Cortex of kidney (tissue), 1 donor: Measurements from ENCODE around the gene SPEG.
"Not testable (repeated sequence)": the region's sequence is repeated elsewhere in the genome, so short reads cannot be mapped to it uniquely, and the experiment has no call there.

Experiments
- DNase-seq: peaks from one replicate; lab custom pipeline; 2025; lab: John Stamatoyannopoulos, UW

SPEG gene

DNA sequence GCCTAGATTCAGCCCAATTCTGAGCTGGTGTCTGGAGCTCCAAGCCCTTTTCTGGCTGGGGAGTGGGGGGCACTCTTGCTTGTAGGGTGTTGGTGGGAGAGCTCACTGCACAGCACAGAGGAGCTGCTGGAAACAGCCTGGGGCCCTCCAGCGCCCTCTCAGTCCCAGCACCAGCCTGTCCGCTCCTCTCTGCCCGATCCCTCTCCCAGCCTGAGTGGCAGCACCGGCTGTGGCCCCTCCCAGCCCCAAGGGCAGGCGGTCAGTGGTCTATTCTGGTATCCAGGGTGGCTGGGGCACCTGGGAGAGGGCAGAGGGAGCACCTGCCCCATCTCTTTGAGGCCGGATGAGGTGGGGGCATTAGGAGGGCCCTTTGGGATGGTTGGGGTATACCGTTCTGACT is 29.7 kb upstream of the SPEG start:
- no peak for DNase-seq

DNA sequence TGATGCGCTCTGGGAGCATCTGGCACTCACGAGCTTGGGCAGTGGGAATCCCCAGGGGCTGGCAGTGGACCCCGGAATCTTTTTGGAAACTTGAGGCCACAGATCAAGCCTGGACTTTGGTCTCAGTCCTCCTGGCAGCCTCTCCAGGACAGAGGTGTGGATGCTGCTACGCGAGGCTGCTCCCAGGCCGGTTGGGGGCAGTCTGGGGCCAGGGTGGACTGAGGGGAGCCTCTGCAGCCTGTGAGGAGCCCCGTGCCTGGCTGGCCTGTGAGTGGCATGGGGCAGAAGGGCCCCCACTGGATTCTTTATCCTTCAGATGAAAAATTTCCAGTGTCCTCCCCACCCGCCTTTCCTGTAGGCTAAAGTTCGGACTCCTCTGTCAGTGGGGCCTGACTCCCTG is 29.2 kb upstream of the SPEG start:
- no peak for DNase-seq

DNA sequence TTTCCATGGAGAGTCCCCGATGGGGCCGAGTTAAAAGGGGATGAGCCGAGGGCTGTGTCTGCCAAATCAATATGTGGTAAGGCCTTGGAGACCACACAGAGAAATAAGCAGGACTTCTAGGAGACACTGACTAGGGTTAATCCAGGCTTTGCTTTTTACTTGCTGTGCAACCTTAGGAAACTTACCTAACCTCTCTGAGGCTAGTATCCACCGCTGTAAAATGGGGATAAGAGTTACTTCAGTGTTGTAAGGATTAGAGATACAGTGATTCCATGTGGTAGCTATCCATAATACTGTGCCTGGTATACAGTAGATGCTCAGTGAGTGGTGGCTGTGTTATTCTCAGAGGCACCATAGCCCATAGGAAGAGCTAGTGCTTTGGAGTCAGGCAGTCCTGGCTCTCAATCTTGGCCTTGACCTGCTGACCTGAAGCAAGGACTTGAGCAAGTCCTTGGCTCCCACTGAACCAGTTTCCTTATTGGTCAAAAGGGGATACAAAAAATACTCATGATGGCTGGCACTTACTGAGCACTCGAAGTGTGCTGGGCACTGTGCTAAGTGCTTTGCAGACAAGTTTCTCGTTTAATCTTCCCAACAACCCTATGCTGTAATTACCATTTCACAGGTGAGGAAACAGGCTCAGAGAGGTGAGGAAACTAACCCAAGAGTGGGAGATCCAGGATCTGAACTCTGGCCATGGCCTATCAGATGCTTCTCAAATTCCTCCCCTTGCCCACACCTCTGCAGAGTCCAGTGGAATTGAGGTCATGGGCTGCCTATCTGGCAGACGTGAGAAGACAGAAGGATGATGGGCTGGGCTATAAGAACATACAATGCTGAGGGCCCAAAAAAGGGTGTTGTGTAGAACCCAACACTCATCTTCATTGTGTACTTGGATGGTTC is 28.4 kb upstream of the SPEG start:
- DNase-seq, result no peak

DNA sequence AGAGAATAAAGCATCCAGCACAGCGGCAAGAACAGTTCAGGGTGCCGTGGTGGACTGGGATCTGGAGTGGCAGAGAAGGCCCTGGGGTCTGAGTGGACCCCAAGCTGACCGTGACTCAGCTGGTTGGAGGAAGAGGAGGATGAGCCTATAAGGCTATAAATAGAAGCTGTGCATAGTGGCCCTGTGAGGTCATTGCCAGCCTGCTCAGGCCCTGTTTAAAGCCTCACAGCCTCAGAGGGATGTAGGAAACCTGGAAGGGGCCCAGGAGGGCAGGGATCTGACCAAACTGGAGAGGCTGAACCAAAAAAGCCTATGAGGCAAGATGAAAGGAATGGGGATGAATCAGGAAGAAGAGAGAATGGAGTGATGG is 27.8 kb upstream of the SPEG start:
- DNase-seq, result no peak

DNA sequence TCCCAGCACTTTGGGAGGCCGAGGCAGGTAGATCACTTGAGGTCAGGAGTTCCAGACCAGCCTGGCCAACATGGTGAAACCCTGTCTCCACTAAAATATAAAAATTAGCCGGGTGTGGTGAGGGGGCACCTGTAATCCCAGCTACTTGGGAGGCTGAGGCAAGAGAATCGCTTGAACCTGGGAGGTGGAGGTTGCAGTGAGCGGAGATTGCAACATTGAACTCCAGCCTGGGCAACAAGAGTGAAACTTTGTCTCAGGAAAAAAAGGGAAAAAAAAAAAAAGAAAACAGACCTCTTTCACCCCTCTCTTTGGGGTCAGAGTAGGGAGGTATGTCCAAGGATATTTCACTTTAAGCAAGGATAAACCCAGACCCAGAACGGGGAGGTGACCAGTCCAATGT is 27.3 kb upstream of the SPEG start:
- not testable (repeated sequence) for DNase-seq

DNA sequence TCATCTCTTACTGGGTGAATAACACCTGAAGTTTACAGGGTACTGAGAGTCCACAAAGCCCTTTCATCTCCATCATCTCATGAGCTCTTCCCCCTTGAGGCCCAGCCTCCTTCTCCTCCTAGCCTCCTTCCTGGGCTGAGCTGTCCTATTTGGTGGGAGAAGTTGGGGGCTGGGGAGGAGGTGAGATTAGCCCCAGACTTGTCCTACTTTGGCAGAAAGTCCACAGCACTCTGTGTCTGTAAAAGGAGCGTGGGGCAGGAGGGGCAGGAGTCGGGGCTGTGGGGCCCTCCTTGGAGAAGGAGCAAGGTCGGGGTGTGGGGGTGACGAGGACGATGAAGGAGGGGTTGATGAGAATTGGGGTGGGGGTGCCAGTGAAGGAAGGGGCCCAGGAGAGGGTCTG is 26.4 kb upstream of the SPEG start:
- DNase-seq, result no peak

DNA sequence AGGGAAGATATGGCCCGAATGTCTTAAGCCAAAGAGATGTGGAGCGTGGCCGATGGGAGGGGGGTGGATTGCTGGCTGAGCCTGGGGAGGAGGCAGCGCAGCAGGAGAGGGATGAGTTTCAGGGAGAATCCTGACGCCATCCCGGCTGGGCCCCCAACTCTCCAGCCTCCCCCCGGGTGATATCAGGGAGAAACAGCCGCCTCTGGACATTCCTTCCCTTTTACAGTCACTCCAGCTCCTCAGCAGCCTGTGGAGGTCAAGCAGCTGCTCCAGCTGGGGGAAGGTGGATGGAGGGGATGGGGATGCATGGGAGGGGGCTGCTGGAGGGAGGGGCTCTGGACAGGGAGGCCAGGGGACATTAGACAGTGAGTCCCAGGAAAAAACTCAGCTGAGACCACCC is 26.0 kb upstream of the SPEG start:
- DNase-seq, result no peak

DNA sequence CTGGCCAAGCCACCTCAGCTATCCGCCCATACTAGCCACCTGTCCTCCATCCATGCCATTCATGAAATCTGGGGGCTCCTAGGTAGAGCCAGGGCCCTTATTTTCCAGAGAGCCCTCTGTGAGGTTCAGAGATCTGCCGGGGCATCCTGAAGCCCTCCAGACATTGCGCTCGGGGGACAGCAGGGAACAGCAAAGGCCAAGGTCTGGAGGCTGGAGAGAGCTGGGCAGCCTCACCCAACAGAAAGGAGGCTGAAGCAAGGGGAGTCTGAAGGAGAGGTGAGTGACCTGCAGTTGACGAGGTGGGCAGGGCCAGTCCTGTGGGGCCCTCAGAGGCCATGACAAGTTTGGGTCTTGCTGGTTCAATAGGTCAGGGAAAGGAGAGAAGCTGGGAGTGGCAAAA is 25.0 kb upstream of the SPEG start:
- DNase-seq, result no peak

DNA sequence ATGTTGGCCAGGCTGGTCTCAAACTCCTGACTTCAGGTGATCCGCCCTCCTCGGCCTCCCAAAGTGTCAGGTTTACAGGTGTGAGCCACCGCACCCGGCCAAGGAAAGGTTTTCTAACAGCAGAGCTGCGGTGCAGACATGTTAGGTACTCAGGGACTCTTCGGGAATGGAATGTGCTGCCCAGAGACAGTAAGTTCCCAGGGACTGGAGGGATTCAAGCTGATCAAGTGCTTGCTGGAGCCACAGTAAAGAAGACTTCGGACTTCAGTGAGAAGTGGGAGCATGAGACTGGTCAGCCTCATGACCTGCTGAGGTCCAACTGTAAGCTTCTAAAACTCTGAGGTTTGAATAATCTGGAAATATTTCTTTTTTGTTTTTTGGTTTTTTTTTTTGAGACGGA is 24.3 kb upstream of the SPEG start:
- DNase-seq, result no peak

DNA sequence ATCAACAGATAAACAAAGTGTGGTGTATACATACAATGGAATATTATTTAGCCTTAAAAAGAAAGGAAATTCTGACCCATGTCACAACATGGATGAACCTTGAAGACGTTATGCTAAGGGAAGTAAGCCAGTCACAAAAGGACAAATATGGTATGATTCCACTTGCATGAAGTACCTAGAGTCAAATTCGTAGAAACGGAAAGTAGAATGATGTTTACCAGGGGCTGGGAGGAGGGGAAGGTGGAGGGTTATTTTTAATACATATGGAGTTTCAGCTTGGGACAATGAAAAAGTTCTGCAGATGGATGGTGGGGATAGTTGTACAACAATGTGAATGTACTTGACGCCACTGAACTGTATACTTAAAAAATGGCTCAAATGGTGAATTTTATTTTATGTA is 19.8 kb upstream of the SPEG start:
- no peak for DNase-seq

DNA sequence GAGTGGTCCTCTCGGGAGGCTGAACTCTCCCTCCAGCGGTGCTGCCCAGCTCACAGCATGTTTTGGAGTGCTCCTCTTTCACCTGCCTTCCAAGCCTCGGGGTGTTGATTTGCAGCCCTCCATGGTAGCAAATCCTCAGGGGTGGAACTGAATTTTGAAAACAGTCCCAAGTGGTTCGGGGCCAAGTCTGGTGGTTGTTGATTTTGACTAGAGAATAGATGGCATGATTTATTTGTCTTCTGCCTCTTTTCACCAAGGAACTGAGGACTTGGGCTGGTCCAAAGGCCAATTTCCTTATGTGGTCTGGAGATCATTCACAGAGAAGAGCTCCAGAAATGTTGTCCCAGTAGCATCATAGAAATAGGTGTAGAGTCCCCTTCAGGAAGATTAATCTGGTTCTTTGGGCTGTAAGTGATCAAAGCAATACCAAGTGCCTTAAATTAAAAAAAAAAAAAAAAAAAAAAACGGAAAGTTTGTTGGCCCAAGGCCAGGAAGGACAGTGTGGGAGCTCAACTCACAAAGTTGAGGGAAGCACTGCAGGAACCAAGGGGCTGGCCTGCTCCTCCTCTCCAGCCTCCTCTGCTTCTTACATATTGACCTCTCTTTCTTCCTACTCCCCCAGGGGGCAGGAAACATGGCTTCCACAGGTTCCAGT is 18.9 kb upstream of the SPEG start:
- no peak for DNase-seq

DNA sequence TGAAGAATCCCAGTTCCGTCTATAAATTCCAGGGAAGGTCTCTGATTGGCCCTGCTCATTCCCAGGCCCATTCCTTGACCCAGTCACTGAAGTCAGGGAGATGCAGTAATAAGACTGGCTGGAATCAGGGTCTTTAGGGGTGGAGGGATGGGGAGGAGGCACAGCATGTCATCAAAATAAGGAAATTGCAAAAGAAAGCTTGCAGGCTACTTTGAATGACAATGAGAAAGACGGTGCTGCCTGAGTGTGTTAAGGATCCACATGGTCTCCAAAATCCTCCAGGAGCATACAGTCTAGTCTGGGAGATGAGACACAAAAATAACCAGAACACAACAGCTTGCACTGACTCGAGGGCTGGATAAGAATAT is 18.4 kb upstream of the SPEG start:
- no peak for DNase-seq

DNA sequence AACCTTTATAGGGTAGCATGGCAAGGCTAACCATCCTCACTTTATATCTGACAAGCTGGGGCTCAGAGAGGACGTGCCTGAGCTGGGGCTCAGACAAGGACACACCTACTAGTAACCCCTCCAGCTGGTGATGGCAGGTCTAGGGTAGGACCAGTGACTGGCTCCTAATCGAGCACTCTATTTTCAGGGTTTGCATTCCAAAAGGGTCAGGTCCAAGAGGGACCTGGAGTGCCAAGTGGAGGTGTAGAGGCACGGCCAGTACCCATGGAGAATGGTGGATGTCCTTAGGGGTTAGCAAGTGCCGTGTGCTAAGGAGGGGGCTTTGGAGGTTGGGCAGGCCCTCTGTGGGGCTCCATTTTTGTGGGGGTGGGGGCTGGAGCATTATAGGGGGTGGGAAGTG is 17.7 kb upstream of the SPEG start:
- no peak for DNase-seq

DNA sequence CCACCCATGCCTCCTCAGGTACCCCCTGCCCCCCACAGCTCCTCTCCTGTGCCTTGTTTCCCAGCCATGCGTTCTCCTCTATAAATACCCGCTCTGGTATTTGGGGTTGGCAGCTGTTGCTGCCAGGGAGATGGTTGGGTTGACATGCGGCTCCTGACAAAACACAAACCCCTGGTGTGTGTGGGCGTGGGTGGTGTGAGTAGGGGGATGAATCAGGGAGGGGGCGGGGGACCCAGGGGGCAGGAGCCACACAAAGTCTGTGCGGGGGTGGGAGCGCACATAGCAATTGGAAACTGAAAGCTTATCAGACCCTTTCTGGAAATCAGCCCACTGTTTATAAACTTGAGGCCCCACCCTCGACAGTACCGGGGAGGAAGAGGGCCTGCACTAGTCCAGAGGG is 17.3 kb upstream of the SPEG start:
- no peak for DNase-seq

DNA sequence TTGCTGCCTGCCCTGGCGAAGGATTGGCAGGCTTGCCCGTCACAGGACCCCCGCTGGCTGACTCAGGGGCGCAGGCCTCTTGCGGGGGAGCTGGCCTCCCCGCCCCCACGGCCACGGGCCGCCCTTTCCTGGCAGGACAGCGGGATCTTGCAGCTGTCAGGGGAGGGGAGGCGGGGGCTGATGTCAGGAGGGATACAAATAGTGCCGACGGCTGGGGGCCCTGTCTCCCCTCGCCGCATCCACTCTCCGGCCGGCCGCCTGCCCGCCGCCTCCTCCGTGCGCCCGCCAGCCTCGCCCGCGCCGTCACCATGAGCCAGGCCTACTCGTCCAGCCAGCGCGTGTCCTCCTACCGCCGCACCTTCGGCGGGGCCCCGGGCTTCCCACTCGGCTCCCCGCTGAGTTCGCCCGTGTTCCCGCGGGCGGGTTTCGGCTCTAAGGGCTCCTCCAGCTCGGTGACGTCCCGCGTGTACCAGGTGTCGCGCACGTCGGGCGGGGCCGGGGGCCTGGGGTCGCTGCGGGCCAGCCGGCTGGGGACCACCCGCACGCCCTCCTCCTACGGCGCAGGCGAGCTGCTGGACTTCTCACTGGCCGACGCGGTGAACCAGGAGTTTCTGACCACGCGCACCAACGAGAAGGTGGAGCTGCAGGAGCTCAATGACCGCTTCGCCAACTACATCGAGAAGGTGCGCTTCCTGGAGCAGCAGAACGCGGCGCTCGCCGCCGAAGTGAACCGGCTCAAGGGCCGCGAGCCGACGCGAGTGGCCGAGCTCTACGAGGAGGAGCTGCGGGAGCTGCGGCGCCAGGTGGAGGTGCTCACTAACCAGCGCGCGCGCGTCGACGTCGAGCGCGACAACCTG is 16.3 kb upstream of the SPEG start, which contains the start of gene DES:
DES (plus strand) TSS at position 223 of the 857 bp plus-strand sequence; CDS start at position 309, 86 bp downstream.
- DNase-seq, result no peak

DNA sequence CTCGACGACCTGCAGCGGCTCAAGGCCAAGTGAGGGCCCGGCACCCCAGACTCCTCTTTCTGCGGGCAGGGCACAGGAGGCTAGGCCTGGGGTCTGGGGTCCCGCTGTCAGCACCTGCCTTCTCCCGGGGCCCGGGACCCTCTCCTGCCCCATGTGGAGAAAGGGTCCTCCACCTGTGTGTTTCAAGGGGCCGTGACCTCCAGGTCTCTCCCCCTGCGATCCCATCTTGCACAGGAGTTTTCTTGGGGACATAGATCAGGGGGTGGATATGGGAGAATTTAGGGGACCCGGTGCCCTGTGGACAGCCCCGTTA is 15.7 kb upstream of the SPEG start:
- DNase-seq, result no peak

DNA sequence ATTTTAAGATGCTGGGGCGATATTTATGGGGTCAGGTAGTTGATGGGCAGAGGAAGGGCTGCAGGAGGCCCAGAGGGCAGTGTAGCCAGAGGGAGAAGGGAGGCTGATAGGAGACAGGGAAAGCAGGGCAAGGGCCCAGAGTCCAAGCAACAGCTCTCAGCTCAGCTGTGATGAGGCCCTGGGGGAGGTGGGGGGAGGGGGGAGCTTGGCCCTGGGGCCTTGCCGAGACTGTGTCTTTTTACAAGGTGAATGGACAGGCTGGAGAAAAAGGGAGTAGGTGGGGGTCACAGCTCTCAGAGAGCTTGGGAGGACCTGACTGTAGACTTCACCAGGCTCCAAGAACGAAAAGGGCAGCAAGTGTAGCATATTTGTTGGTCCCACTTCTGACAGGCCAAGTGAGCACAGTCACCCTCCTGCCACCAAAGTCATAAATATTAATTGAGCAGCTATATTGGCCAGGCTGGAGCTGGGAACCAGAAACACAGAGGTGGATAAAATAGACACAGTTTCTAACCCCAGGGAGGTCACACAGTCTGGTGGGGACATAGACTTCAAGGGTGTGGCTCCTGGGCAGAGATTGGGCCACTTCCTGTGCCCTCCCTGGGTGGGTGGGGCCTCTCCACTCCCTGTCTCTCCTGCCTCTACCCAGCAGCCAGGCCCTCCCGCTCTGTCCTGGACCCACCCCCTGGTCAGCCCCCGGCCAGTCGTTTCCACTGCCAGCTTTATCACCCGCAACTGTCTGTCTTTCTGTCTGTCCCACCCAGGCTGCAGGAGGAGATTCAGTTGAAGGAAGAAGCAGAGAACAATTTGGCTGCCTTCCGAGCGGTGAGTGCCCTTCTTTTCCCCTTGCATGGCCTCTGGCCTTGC is 15.1 kb upstream of the SPEG start:
- no peak for DNase-seq

DNA sequence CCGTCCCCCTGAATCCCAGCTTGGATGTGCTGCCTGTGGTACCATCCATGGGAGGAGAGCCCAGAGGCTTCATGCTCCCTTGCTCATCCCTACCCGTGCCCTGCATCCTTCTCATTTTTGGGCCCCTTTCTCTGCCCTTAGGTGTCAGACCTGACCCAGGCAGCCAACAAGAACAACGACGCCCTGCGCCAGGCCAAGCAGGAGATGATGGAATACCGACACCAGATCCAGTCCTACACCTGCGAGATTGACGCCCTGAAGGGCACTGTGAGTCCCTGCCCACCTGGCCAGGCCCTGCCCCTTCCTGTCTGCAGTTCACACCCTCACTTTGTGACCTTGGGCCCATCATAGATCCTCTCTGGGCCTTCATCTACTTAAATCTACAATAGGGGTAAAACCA is 14.0 kb upstream of the SPEG start:
- no peak for DNase-seq

DNA sequence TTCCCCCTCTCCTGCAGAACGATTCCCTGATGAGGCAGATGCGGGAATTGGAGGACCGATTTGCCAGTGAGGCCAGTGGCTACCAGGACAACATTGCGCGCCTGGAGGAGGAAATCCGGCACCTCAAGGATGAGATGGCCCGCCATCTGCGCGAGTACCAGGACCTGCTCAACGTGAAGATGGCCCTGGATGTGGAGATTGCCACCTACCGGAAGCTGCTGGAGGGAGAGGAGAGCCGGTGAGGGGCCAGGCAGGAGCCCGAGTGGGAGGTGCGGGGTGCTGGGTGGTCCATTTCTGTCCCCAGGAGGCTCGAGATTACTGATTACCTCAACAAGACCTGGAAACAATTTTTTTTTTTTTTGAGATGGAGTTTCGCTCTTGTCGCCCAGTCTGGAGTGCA is 13.3 kb upstream of the SPEG start:
- DNase-seq, result no peak

DNA sequence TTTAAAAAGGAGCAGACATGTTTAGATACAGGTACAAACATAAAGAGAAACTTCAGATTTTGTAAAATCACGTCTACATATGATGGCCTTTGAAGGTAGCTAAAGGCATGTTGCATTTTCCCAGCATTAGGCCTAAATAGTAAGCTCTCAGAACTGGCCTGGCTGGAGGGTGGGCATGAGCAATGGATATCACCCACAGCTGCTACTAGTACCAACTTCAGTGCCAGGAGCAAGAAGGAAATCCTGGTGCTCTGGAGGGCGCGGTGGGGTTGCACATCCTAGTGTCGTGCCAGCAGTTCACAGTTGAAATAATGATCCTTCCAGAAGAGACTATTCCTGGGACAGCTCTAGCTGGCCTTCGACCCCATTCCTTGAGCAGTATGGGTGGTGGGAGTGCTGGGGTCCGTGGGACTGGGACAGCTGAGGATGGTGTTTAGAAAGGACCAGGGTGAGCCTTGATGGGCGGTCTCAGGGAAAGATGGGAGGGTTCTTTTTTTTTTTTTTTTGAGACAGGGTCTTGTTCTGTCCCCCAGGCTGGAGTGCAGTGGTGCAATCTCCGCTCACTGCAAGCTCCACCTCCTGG is 11.6 kb upstream of the SPEG start:
- DNase-seq, result no peak

DNA sequence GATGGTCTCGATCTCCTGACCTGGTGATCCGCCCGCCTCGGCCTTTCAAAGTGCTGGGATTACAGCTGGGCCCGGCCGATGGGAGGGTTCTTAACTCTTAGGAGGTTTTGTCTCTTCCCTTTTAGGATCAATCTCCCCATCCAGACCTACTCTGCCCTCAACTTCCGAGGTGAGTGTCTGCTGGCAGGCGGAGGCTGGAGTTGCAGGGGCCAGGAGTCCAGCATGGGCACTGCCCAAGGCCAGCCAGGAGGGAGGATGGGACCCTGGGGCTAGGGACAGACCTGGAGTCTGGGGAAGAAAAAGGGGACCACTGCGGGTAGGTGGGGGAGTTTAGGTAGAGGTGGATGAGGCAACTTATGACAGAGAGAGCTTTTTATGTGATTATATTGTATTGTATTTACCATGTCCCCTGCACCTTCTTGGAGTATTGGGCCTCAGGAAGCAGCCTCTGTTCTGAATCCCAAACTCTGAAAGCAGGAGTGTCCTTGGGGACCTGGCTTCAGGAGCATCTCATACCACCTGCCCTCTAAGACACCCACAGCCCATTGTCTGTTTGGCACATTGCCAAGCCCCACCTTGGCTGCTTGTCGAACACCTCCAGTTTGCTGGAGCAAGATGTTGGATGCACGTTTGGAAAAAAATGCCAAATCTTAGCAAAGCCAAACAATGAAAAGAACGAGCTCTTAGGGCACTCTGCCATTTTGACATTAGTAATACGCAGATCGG is 10.8 kb upstream of the SPEG start:
- DNase-seq, result no peak
